ENCODE results near the gene PLEKHA1. TPM values are rescaled to one million over a fixed set of nuclear protein-coding genes. Genes with fewer than 3 reads are reported as not detected.

PLEKHA1 gene
- total RNA-seq, 2 donors from 2014 or later, result 22.8 to 25.6 TPM

DNA sequence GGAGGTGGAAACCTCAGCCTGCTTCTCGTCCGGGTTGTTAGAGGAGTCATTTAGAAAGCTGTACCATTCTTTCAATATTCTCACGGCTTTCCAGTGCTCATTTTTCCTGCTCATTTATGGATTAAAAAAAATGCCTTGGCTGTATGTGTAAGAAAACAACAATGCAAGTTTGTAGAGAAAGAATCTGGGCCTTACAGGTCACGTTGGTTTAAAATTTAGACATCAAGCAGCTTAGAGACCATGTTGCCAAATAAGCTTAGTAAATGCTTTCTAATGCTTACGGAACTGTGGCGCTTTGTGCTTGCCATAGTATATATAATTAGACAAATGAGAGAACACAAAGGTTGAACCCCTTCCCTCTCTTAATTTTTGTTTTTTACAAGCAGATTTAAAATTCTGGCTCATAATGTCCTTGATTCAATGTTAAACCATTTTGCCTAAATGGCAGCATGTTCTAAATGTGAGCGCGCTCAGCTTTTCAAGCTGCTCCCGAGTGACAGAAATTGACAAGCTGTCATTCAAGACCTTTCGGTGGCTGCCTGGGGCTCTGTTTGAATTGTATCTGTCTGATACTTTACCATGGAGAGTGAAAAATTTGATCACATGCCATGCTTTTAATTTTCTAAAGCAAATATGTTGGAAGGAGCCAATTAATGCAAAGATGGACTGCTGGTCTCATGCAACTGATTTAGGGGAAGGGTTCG lies 81.0 kb downstream of the PLEKHA1 start:
- no peak for DNase-seq
- no peak overlapping the region for H3K4me3 Mint-ChIP-seq
- H3K27me3 Mint-ChIP-seq, result peaks cover 46% of the 10 kb centered on the region
- H3K4me1 Mint-ChIP-seq, result peaks cover 5% of the 10 kb centered on the region
- no peaks in the 10 kb centered on the region for H3K9me3 ChIP-seq (ENCODE audit: control insufficient read depth, low read length, poor library complexity, severe bottlenecking)
- H3K27ac Mint-ChIP-seq, result no peak overlapping the region
- ATAC-seq, result no peak
- H3K36me3 Mint-ChIP-seq (ENCODE audit: low read depth), result no peaks in the 10 kb centered on the region

- Mint-ChIP-seq H3K27me3 (peaks cover 40% of the 10 kb centered on the region), H3K4me1 (peaks cover 11% of the 10 kb centered on the region), H3K4me3 (no peak overlapping the region), H3K36me3 (ENCODE audit: low read depth) (no peaks in the 10 kb centered on the region), H3K27ac (no peak overlapping the region)
- no peaks in the 10 kb centered on the region for H3K9me3 ChIP-seq (ENCODE audit: control insufficient read depth, low read length, poor library complexity, severe bottlenecking)
- ATAC-seq (no peak), DNase-seq (no peak)
These were observed 83.4 kb downstream of the PLEKHA1 start for GRCh38 chr10:122457934-122458333.

- Mint-ChIP-seq H3K4me3 (peak overlapping the region; percentile 60), H3K36me3 (ENCODE audit: low read depth) (no peaks in the 10 kb centered on the region), H3K27ac (no peak overlapping the region), H3K4me1 (peaks cover 15% of the 10 kb centered on the region), H3K27me3 (peaks cover 47% of the 10 kb centered on the region)
- DNase-seq (no peak), ATAC-seq (no peak)
- no peaks in the 10 kb centered on the region for H3K9me3 ChIP-seq (ENCODE audit: control insufficient read depth, low read length, poor library complexity, severe bottlenecking)
These were observed 84.2 kb downstream of the PLEKHA1 start for GRCh38 chr10:122458693-122459092.

DNA sequence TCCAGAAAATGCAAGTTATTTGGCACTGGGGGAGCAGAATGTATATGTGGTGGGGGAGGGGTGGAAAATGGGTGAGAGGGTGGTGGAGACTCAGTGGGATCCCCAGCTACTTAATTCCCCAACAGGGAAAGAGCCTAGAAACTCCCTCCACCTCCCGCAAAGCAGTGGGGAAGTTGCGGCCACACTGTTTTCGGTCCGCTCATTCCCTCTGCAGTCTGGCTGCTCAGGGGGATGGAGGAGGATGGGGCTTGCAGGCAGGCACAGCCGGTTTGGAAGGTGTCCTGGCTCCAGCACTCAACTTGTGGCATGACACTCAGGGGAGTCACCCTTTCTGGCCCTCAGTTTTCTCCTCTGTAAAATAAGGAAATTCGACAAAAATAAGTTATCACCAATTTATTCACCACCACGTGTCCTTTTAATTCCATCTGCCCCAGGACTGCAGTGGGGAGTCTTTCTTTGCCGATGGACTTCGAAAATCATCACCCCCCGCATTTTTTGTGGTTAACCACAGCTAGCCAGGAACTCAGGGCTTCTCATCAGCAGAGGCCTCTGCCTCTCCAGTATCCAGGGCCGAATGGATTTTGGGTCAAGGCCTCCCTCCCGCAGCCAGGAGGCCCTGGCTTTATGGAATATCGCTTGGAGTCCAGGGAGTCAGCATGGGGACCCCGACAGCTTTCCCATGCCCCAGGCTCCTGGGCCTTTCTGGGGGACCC lies 85.2 kb downstream of the PLEKHA1 start:
- H3K27ac Mint-ChIP-seq, result no peak overlapping the region
- H3K4me3 Mint-ChIP-seq, result peak overlapping the region; percentile 43

DNA sequence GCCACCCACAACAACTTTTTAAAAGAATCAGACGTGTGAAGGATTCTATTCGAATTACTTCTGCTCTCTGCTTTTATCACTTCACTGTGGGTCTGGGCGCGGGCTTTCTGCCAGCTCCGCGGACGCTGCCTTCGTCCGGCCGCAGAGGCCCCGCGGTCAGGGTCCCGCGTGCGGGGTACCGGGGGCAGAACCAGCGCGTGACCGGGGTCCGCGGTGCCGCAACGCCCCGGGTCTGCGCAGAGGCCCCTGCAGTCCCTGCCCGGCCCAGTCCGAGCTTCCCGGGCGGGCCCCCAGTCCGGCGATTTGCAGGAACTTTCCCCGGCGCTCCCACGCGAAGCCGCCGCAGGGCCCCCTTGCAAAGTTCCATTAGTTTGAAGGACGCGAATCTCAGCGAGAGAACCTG lies 86.4 kb downstream of the PLEKHA1 start:
- H3K36me3 Mint-ChIP-seq (ENCODE audit: low read depth), result no peaks in the 10 kb centered on the region
- no peaks in the 10 kb centered on the region for H3K9me3 ChIP-seq (ENCODE audit: control insufficient read depth, low read length, poor library complexity, severe bottlenecking)
- peak overlapping the region; percentile 69 for H3K4me3 Mint-ChIP-seq
- no peak overlapping the region for H3K27ac Mint-ChIP-seq
- H3K27me3 Mint-ChIP-seq, result peaks cover 56% of the 10 kb centered on the region
- H3K4me1 Mint-ChIP-seq, result peaks cover 21% of the 10 kb centered on the region
- ATAC-seq (no peak), DNase-seq (no peak)

More for the DNA sequence above, 85.2 kb downstream of the PLEKHA1 start:
- no peak for DNase-seq
- H3K36me3 Mint-ChIP-seq (ENCODE audit: low read depth), result no peaks in the 10 kb centered on the region
- peaks cover 57% of the 10 kb centered on the region for H3K27me3 Mint-ChIP-seq
- H3K9me3 ChIP-seq (ENCODE audit: control insufficient read depth, low read length, poor library complexity, severe bottlenecking), result no peaks in the 10 kb centered on the region
- no peak for ATAC-seq
- H3K4me1 Mint-ChIP-seq, result peaks cover 17% of the 10 kb centered on the region

DNA sequence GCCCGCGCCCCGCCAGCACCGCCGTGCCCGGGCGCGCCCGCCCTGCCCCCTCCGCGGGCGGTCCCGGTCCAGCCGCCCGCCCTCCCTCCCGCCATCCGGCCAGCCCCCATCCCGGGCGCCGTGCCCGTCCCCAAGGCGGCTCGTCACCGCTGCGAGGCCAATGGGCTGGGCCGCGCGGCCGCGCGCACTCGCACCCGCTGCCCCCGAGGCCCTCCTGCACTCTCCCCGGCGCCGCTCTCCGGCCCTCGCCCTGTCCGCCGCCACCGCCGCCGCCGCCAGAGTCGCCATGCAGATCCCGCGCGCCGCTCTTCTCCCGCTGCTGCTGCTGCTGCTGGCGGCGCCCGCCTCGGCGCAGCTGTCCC lies 86.8 kb downstream of the PLEKHA1 start, which contains the start of gene HTRA1:
Gene HTRA1 (plus strand): TSS at position 187 of the 362 bp plus-strand sequence. CDS start 100 bp downstream, at position 287.
- H3K27ac Mint-ChIP-seq, result no peak within 1 kb of the TSS
- H3K4me1 Mint-ChIP-seq, result peaks cover 21% of the 10 kb centered on the region
- H3K27me3 Mint-ChIP-seq, result peaks cover 55% of the 10 kb centered on the region
- no peak for DNase-seq
- H3K4me3 Mint-ChIP-seq, result peak within 1 kb of the TSS; percentile 87
- H3K9me3 ChIP-seq (ENCODE audit: control insufficient read depth, low read length, poor library complexity, severe bottlenecking), result no peaks in the 10 kb centered on the region
- no peaks in the 10 kb centered on the region for H3K36me3 Mint-ChIP-seq (ENCODE audit: low read depth)
- ATAC-seq, result peak; percentile 9

- peak overlapping the region; percentile 87 for H3K4me3 Mint-ChIP-seq
- no peaks in the 10 kb centered on the region for H3K9me3 ChIP-seq (ENCODE audit: control insufficient read depth, low read length, poor library complexity, severe bottlenecking)
- ATAC-seq (peak; percentile 56), DNase-seq (no peak)
- H3K36me3 Mint-ChIP-seq (ENCODE audit: low read depth), result no peaks in the 10 kb centered on the region
- no peak overlapping the region for H3K27ac Mint-ChIP-seq
- peaks cover 60% of the 10 kb centered on the region for H3K27me3 Mint-ChIP-seq
- H3K4me1 Mint-ChIP-seq, result peaks cover 21% of the 10 kb centered on the region
These were observed 87.4 kb downstream of the PLEKHA1 start for GRCh38 chr10:122461729-122462532.

GRCh38 chr10:122462533-122463465 lies 88.3 kb downstream of the PLEKHA1 start:
- H3K4me1 Mint-ChIP-seq, result peaks cover 21% of the 10 kb centered on the region
- peaks cover 67% of the 10 kb centered on the region for H3K27me3 Mint-ChIP-seq
- H3K4me3 Mint-ChIP-seq, result peak overlapping the region; percentile 87
- no peaks in the 10 kb centered on the region for H3K9me3 ChIP-seq (ENCODE audit: control insufficient read depth, low read length, poor library complexity, severe bottlenecking)
- ATAC-seq (no peak), DNase-seq (no peak)
- no peaks in the 10 kb centered on the region for H3K36me3 Mint-ChIP-seq (ENCODE audit: low read depth)
- H3K27ac Mint-ChIP-seq, result no peak overlapping the region

DNA sequence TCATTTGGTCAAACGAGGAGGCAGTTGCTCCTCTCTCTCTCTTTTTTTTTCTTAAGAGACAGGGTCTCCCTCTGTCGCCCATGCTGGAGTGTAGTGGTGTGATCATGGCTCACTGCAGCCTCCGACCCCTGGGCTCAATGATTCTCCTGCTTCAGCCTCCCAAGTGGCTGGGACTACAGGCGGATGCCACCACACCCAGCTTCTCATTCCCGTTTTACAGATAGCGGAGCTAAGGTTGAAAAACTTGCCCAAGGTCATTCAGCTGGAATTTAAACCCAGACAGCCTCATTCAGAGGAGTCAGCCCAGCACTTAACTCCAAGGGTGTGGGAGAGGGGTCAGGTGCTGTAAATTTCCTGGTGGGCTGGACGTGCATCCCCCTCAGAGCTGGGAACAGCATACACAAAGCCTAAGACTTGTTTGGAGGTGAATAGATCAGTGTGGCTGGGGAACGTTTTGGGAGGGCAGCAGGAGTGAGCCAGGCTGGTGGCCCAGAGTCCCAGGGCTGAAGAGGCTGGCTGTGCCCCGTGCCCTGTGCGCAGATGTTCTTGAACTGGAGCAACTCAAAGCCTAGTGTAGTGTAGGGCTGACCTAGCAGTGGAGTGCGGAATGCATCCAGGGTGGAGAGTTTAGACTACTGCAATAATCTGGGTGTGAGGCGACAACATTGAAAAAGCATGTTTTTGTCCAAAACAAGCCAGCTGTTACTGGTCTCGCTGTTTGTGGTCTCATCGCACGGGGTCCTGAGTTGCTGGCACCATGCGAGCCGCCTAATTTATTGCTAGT lies 89.2 kb downstream of the PLEKHA1 start:
- DNase-seq (no peak), ATAC-seq (no peak)
- H3K4me1 Mint-ChIP-seq, result peaks cover 21% of the 10 kb centered on the region
- peaks cover 63% of the 10 kb centered on the region for H3K27me3 Mint-ChIP-seq
- peak overlapping the region; percentile 70 for H3K4me3 Mint-ChIP-seq
- no peak overlapping the region for H3K27ac Mint-ChIP-seq
- no peaks in the 10 kb centered on the region for H3K9me3 ChIP-seq (ENCODE audit: control insufficient read depth, low read length, poor library complexity, severe bottlenecking)
- no peaks in the 10 kb centered on the region for H3K36me3 Mint-ChIP-seq (ENCODE audit: low read depth)

GRCh38 chr10:122464250-122464510 lies 89.7 kb downstream of the PLEKHA1 start:
- no peak for ATAC-seq
- Mint-ChIP-seq H3K27me3 (peaks cover 61% of the 10 kb centered on the region), H3K4me3 (no peak overlapping the region), H3K27ac (no peak overlapping the region), H3K36me3 (ENCODE audit: low read depth) (no peaks in the 10 kb centered on the region), H3K4me1 (peaks cover 19% of the 10 kb centered on the region)
- no peaks in the 10 kb centered on the region for H3K9me3 ChIP-seq (ENCODE audit: control insufficient read depth, low read length, poor library complexity, severe bottlenecking)
- no peak for DNase-seq

DNA sequence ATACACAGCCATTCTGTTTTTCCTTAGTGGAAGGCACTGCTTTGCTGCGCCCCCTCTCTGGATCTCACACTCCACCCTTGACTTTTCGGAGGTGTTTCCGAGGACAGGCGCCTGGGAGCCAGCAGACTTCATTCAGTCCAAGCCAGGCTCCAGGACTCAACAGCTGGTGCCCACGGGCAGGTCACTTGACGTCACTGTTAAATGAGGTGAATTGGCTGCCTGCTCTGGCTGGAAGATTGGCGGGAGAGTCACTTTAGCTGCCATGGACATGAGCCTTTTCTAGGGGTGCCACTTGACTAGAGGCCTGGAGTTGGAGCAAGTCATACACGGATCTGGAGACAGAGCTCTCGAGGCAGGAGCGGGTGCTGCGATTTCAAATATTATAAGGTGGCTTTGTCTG lies 90.1 kb downstream of the PLEKHA1 start:
- no peak overlapping the region for H3K4me3 Mint-ChIP-seq
- H3K4me1 Mint-ChIP-seq, result peaks cover 17% of the 10 kb centered on the region
- ATAC-seq (no peak), DNase-seq (no peak)
- H3K27me3 Mint-ChIP-seq, result peaks cover 61% of the 10 kb centered on the region
- H3K27ac Mint-ChIP-seq, result no peak overlapping the region
- no peaks in the 10 kb centered on the region for H3K36me3 Mint-ChIP-seq (ENCODE audit: low read depth)
- H3K9me3 ChIP-seq (ENCODE audit: control insufficient read depth, low read length, poor library complexity, severe bottlenecking), result no peaks in the 10 kb centered on the region

GRCh38 chr10:122465401-122466040 lies 91.0 kb downstream of the PLEKHA1 start:
- Mint-ChIP-seq H3K27ac (no peak overlapping the region), H3K4me1 (peaks cover 16% of the 10 kb centered on the region), H3K27me3 (peaks cover 59% of the 10 kb centered on the region), H3K4me3 (no peak overlapping the region), H3K36me3 (ENCODE audit: low read depth) (no peaks in the 10 kb centered on the region)
- DNase-seq (no peak), ATAC-seq (no peak)
- no peaks in the 10 kb centered on the region for H3K9me3 ChIP-seq (ENCODE audit: control insufficient read depth, low read length, poor library complexity, severe bottlenecking)
